GM18505 (cell line): ENCODE data around the gene DIPK1B.
"Not testable (repeated sequence)": the region's sequence is repeated elsewhere in the genome, so short reads cannot be mapped to it uniquely, and the experiment has no call there.

Experiments used
- ATAC-seq: cut with Tn5 transposase; IDR thresholded peaks from one replicate; pipeline ENCODE4 v1.9.1; 2021; ENCODE audit not compliant: unreplicated experiment
- POLR2A ChIP-seq: IDR thresholded peaks from 4 replicates; pipeline ENCODE4 v1.6.1; 2011; ENCODE audit warnings: borderline replicate concordance; ENCODE audit not compliant: insufficient read depth, insufficient read length; ENCODE audit errors: extremely low read depth

The DIPK1B gene

DNA sequence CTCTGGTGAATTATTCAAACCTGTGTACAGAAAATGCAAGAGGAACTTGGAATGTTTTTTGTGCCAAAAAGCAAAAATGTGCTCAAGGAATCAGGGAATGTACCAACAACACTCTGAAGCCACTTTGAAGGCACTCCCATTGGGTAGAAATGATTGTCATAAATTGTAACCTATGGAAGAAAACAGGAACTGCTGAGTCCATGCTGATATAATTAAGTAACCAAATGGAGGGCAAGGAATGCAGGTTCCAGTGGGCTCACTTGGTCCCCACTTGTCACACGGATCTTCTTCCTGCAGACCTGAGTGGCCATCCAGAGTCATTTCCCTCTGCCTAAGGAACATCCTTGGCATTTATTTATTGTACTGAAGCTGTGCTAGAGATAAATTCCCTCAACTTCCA lies 38.9 kb downstream of the DIPK1B start:
- ATAC-seq, result no peak
- TF ChIP-seq POLR2A, result no peak

DNA sequence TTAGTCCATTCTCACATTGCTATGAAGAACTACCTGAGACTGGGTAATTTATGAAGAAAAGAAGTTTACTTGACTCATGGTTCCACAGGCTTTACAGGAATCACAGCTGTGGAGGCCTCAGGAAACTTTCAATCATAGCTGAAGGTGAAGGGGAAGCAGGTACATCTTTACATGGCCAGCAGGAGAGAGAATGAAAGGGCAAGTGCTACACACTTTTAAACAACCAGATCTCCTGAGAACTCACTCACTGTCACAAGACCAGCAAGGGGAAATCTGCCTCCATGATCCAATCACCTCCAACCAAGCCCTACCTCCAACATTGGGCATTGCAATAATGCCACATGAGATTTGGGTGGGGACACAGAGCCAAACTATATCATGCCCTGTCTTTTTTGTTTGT lies 39.4 kb downstream of the DIPK1B start:
- no peak for ATAC-seq
- no peak for TF ChIP-seq POLR2A

DNA sequence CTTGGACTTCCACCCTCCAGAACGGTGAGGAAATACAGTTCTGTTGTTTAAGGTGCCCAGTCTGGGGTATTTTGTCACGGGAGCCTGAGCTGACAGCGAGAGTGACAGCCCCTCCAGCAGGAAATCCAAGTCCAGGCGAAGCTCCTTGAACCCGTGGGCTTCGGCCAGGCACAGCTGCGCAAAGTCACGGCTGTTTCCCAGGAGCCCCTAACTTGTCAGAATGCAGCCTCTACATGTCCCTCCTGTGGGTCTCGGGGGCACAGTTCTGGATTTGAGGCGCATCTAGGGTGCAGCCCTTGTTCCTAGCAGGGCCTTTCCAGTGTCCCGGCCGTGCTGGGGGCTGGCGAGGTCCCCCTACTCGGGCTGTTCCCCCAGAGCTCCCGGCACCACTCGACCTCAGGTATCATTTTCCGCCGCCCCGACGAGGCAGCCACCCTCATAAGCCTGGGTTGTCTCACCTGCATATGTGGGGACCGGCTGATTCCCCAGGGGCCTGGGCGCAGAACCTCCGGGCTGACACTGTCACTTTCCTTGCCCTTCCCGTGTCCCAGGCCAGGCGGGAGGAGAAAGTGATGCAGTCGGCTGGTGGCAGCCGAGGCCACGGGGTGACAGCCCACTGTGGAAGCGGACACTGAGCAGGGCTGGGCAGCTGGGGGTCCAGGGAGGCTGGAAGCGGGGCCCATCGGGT lies 41.1 kb downstream of the DIPK1B start:
- no peak for TF ChIP-seq POLR2A

DNA sequence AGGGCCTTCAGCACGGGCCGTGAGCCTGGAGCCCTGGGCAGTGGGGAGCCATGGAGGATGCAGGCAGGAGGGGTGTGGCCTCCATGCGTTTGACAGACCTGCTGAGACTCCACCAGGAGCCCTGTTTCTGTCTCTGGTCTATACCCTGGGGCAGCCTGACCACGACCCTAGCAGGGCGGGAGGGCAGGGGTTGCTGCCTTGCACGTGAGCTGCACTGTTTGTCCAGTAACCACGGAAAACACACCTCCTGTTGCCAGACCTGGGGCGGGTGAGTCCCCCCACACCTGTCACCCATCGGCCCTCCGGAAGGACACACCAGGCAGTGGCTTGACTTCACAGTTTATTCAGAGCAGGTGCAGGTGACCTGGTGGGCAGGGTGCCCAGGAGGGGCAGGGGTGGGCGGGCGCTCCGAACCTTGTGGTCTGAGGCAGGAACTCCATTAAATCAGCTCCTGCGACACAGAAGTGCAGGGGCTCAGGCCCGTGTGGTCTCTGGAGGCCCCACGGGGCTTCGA lies 41.7 kb downstream of the DIPK1B start:
- no peak for TF ChIP-seq POLR2A
- no peak for ATAC-seq

More for the DNA sequence above, 41.1 kb downstream of the DIPK1B start:
- no peak for ATAC-seq

DNA sequence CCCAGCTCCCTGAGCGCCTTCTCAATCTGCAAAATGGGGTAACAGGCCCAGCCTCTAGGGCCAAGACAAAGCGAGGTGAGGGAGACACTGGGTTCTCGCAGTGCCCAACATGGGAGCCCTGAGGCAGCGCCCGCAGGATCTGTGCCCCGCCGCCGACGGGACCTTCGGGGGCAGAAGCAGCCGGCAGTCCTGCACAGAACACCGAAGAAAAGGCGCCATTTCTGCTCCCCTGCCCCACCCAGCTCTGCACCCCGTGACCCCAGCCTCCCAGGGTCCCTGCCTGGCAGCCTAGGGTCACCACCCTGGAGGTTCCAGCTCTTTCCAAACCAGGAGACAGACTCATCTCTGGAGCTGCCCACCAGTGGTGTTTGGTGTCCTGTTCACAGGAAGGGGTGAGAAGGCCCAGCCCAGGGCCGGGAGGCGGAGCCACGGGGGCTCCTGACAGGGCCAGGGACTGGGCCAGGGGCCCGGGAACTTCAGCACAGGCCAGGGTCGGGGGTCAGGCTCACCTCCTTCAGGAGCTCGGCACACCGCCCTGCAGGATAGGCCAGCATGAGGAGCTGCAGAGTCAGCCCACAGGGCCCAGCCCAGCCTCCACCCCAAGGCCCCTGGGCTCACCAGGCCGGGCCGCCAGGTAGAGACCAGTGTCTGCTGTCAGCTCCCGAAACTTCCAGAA lies 42.4 kb downstream of the DIPK1B start:
- TF ChIP-seq POLR2A, result no peak

DNA sequence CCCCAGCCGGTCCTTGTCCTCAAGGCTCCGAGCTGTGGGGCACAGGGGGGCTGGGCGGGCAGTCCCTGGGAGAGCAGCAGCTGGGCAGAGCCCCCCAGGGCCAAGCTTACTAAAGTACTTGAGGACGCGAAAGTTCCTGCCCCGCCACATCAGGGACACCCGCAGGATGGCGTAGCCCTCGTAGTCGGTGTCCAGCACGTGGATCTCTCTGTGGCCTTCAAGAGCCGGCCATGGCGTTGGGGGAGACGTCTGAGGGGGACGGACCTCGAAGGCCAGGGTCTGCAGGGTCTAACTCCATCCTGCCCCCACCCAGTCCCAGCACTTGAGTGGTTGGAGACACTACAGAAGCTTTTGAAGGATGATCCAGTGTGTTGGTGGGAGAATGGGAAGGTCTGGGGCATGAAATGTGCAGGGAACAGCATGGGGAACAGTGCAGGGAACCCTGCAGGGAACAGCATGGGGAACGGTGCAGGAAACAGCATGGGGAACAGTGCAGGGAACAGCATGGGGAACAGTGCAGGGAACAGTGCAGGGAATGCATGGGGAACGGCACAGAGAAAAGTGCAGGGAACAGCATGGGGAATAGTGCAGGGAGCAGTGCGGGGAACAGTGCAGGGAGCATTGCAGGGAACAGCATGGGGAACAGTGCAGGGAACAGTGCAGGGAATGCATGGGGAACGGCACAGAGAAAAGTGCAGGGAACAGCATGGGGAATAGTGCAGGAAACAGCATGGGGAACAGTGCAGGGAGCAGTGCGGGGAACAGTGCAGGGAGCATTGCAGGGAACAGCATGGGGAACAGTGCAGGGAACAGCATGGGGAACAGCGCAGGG lies 43.1 kb downstream of the DIPK1B start:
- not testable (repeated sequence) for ATAC-seq

More for the DNA sequence above, 42.4 kb downstream of the DIPK1B start:
- ATAC-seq, result no peak

DNA sequence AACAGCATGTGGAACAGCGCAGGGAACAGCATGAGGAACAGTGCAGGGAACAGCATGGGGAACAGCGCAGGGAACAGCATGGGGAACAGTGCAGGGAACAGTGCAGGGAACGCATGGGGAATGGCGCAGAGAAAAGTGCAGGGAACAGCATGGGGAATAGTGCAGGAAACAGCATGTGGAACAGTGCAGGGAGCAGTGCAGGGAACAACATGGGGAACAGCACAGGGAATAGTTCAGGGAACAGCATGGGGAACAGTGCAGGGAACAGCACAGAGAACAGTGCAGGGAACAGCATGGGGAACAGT lies 43.7 kb downstream of the DIPK1B start:
- TF ChIP-seq POLR2A, result no peak
- no peak for ATAC-seq

DNA sequence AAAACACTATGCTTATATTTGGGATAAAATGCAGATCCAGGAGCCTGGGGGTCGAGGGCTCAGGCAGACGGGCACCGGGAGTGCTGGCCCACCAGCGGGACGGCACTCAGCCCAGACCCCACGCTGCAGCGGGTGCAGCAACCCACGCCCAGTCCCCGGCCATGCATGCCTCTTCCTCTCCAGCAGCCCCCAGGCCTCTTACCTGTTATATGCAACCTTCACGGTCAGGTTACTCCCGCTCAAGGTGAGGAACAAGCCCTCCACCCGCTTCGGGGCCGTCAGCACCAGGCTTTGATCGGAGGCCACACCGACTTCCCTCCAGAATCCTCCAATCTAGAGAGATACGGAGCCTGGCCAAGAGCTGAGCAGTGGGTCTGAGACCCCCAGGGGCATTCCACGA lies 44.5 kb downstream of the DIPK1B start:
- no peak for TF ChIP-seq POLR2A
- ATAC-seq, result no peak

DNA sequence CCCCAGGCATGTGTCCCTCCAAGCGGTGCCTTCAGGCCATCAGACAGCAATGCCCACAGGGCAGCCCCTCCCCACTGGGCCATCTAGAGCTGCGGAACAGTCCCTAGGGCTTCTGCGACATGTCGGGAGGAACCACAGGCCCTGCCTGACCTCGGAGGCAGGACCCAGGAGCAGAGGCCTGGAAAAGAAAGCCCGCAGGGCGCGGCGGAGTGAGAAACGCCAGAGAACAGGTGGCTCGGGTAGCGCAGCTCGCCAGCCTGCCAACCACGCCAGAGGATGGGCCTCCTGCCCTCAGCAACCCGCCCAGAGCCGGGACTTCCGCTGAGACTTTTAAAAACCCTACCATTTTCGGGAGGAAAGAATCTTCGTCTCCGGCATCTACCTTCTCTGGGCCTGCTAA lies 45.0 kb downstream of the DIPK1B start:
- ATAC-seq, result no peak
- no peak for TF ChIP-seq POLR2A

DNA sequence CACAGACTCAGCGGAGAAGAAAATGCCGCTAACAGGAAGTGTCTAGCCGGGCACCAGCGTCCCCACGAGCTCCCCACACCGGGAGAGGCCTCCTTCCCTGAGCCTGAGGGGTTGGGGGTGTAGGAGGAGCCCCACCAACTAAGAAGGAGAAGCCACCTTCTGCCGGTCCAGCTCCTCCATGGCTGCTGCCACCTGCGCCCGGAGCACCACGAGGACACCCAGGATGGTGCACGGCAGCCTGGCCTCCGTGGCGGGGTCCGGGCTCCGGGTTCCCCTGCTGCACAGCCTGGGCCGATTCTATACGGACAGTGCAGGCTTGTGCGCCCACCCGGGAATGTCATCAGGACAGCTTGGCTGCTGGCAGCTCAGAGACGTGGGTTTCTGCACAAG lies 45.4 kb downstream of the DIPK1B start:
- ATAC-seq, result no peak
- no peak for TF ChIP-seq POLR2A

DNA sequence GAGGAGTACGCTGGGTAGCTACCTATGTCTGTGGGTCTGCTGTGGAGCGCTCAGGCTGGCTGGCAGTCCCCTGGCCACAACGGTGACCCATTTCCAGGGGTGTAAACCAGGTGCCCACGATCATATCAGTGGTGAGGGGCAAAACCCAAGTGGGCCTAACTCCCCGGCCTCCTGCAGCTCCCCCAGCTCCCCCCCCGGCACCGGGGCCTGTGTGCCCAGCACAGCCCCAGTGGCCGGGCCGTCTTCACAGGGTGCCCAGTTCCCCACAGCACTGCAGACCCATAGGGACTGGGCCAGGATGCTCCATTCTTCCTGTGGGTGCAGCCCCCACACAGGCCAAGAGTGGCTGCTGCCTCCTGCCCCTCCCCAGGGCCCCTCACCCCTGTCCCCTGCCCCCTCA lies 46.6 kb downstream of the DIPK1B start:
- no peak for ATAC-seq
- TF ChIP-seq POLR2A, result no peak

DNA sequence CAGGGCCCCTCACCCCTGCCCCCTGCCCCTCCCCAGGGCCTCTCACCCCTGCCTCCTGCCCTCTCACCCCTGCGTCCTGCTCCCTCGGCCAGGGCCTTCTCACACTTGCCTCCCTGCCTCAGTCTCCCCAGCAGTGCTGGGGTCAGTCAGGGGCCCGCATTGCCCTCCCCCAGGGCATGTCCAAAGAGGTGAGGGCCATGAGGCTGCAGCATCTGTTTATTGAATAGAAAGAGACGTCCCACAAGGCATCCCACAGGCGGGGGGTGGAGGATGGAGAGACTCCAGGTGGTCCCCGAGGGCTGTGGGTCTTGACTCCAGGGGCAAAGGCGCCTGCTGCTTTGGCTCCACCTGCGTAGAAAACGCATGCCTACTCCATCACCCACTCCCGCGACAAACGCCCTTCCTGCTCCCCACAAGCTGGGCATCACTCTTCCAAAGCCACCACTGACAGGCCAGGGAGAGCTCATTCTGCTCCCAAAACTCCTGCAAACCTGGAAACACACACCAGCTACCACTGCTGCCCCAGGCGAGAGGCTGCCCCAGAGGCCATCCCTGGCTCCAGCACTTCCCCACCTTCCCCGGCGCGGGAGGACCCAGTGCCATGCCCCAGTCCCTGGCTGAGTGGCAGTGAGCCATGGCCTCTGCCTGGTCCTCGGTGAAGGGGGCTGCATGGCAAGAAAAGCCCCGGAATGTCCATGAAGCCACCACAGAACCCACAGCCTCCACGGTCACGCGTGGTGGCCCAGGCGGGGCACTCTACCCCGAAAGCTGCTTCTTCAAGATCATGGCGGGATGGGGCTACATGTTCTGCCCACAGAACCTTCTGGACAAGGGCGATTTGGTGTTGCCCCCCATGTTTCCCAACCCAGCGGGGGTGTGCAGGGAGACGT lies 47.3 kb downstream of the DIPK1B start:
- ATAC-seq, result no peak
- TF ChIP-seq POLR2A, result no peak

DNA sequence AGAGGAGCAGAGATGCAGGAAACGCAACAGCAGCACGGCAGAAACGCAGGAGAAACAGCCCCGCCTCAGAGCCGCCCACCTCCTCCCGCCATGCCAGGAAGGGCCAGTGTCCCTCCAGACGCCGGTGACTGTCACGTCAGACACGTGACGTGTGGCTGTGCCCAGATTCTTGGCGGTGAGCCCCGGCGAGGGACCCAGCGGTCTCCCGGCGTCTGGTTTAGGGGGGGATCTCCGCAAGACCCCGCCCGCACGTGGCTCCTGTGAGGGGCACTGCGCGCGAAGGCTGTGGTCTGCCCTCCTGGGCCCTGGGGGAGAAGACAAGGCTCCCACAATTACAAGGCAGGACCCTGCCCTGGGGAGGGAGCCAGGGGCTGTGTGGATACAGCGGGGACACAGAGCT lies 48.1 kb downstream of the DIPK1B start:
- no peak for ATAC-seq
- TF ChIP-seq POLR2A, result no peak

DNA sequence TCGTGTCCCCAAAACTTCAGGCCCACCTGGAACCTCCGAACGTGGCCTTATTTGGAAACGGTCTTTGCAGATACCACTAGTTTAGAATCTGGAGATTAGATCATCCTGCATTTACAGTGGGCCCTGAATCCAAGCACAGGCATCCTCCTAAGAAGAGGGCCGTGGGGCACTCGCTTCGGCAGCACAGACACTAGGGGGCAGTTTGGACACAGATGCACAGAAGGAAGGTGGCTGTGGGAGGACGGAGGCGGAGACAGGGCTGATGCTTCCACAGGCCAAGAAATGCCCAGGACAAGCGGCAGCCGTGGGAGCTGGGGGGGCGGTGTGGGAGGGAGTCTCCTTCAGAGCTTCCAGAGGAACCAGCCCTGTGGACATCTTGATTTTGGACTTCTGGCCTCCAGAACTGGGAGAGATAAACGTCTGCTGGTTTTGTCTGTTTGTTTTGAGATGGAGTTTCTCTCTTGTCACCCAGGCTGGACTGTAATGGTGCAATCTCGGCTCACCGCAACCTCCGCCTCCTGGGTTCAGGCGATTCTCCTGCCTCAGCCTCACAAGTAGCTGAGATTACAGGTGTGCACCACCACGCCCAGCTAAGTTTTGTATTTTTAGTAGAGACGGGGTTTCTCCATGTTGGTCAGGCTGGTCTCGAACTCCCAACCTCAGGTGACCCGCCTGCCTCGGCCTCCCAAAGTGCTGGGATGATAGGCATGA lies 48.6 kb downstream of the DIPK1B start:
- not testable (repeated sequence) for ATAC-seq
